NCI-H128 (cell line): ENCODE measurements around the gene DNAJC15.
"Not testable (repeated sequence)": the region's sequence is repeated elsewhere in the genome, so short reads cannot be mapped to it uniquely, and the experiment has no call there.

Experiments used
- DNase-seq: peaks from one replicate; lab custom pipeline; 2025; ENCODE audit not compliant: unreplicated experiment; lab: John Stamatoyannopoulos, UW

The DNAJC15 gene

DNA sequence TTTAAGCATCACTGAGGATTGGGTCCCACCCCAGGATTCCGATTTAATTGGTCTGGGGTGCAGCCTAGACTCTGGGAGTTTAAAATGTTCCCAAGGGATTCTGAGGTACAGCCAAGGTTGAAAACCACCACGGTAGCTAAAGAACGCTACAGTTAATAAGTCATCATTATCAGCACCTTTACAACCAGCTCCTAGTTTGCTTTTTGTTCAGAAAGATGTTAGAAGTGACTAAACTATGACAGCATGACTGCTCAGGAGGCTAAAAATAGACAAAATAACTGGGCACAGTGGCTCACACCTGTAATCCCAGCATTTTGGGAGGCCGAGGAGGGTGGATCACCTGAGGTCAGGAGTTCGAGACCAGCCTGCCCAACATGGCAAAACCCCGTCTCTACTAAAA lies 19.7 kb upstream of the DNAJC15 start:
- no peak for DNase-seq

DNA sequence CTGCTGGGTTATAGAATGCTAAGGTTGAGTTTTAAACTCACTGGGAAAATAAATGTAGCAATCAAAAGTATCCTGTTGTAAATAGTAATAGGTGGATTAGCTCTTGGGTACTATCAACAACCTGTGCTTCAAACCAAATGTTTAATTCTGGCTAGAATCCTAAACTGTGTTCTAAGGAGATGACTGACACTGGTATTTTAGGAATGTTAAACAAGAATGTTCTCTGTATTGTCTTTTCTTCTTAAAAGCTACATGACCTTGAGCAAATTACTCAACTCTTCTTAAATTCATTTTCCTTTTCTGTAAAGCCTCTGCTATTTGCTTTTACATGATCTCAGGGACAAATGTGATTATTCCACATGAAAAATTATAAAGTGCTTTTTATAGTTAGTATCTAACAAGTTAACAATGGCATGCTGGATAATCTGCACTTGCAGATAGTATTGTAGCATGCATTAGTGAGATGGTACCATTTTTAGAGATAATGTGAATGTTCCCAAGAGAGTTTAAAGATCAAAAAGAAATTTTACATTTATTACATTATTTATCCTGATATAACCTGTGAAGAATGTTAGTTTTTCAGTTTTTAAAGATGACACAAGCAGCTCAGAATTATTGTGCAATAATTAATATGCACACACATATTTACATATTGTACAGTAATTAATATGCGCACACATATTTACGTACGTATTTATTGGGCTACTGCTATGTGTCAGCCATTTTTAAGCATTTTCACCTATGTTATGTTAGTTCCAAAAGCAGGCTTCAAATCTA lies 17.7 kb upstream of the DNAJC15 start:
- DNase-seq, result no peak

DNA sequence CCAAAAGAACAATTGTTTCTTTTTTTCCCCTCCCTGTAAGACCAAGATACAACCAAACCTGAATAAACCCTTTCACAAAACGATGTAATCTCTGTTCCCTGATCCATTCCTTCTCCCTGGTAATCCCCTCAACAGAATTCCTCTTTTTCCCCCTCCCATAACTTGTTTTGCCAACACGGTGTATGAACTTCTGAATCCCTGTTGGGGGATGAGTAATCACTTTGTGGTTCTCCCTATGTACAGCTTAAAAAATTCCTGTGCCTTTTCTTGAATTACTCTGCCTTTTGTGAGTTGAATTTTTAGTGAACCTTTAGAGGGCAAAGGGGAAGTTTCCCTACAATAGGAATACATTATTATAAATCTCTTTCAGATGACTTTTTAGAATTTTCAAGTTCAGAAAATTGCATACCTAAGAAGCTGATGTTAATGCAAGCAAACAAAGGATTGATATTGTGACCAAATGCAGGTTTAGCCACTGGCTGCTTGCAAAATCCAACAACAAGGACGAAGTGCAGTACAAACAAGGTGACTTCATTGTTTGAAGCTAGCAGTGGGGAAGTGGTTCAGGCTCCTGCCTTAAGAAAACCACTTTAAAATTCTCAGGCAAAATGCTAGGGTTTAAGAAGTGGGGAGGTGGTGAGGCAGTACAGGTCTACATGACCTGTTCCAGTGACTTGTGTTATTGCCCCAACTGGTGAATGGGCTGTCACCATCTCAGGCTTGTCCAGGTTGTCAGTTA lies 16.3 kb upstream of the DNAJC15 start:
- DNase-seq, result no peak

DNA sequence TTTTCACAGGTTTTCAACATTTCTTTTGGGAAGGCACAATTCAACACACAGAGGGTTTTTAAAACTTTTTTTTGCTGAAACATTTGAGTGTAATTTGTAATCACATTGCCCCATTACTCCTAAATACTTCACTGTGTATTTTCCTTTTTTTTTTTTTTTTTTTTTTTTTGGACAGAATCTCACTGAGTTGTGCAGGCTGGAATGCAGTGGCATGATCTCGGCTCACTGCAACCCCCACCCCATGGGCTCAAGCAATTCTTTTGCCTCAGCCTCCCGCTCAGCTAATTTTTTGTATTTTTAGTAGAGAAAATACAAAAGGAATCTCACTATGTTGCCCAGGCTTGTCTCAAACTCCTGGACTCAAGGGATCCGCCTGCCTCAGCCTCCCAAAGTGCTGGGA lies 14.8 kb upstream of the DNAJC15 start:
- DNase-seq, result no peak

DNA sequence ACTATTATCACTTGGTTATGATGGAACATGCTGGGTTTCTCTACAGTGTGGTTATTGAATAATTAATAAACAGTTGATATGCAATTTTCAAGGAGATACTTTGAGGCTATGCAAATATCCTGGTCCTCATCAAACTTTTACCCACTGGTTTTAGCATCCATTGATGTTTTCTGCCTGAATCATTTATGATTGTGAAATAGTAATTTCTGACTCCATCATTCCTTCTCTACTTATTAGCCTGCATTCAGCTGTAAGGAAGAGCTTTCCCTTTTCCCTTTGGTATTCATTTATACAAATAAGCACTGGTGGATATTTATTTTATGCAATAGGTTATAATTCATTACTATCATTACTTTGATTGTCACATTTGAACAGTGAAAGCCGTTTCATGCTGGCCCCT lies 13.9 kb upstream of the DNAJC15 start:
- no peak for DNase-seq

DNA sequence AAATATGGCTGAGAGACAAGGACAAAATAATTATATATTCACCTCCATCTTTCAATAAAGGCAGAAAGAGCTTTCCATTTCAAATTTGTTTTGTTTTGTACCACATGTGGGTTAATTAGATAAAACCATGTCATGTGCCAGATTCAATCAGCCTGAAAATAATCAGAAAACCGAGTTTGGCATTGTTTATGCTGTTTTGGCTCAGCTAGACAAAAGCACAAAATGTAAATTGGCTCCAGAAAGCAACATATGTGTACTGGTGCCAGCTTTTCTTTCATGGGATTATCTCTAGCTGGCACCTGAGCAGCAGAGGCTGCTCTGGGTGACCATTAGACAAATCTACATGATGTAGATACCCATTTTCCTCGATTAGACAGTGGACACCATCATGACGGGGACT lies 9.2 kb upstream of the DNAJC15 start:
- DNase-seq, result no peak

DNA sequence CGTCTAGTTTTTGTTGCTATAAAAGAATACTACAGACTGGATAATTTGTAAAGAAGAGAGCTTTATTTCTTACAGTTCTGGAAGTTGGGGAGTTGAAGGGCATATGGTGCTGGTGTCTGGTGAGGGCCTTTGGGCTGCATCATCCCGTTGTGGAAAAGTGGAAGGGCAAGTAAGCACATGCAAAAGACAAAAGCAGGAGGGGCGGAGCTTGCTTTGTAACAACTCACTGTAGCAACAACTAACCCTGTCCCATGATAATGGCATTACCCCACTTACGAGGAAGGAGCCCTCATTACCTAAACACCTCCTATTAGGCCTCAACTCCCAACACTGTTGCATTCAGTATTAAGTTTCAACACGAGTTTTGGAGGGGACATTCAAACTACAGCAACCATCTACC lies 7.2 kb upstream of the DNAJC15 start:
- no peak for DNase-seq

DNA sequence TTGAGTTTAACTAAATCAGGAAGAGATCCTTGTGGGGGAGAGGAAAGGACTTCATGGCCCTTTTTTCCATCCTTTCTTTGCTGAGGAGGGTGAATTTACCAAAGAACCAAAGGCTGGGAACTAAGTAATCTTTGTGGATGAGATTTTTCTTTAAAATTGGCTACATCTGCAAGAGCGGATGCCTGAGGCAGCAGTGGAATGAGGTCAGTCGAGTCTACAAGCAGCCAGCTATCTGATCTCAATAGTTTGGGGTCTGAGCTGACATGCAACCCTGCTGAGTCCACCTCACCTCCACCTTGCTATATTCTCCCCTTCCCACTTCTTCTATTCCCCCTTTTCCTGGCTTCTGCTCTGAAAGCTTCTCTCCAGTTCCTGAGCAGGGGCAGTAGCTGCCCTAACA lies 3.6 kb upstream of the DNAJC15 start:
- no peak for DNase-seq

DNA sequence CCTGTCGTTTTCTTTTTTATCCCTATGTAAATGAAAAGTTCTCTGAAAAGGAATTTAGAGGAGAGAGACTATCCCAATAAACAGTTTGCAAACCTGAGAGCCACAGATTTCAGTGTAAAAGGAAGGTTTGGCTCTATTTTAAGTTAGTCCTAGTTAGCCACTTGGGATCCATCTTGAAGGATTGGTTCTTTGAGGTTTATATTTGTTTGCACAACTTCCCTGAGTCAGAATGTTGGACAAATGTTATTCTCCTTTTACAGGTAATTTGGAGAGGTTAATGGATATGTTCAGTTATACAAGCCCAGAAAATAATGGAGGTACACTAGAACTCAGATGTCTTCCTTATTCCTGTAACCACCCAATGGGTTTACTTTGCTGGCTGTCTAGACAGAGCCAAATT lies 2.6 kb upstream of the DNAJC15 start:
- DNase-seq, result no peak

DNA sequence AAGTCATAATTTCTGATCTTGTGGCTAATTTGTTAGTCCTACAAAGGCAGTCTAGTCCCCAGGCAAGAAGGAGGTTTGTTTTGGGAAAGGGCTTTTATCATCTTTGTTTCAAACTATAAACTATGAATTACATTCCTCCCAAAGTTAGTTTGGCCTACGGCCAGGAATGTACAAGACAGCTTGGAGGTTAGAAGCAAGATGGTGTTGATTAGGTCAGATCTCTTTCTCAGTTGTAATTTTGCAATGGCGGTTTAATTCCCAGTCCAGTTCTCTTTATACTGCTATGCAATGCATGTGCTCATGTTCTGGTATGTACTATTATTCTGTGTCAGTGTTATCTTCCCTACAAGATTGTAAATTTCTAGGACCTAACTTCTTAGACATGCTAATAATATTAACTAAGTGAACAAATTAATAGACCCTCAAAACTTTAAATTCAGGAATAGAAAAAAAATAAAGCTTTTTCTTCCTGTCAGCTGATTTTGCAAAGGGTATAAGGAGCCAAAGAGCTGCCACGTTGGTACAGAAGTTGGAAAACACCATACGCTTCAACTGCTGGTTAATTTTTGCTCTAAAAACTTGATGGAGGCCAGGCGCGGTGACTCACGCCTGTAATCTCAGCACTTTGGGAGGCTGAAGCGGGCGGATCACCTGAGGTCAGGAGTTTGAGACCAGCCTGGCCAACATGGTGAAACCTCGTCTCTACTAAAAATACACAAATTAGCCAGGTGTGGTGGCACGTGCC lies 1.3 kb upstream of the DNAJC15 start:
- DNase-seq, result no peak

DNA sequence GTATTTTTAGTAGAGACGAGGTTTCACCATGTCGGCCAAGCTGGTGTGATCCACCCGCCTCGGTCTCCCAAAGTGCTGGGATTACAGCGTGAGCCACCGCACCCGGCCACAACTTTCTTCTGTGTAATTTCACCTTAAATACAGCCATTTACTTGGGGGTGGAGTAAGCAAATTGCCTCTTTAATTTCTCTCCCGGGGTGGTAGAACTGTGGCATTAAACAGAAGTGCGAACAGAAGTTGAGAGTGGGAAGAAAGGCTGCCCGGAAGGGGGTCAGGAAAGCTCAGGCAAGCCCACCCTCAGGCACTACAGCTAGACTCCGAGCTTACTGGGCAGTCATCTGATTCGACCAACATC lies 475 bp upstream of the DNAJC15 start:
- no peak for DNase-seq

DNA sequence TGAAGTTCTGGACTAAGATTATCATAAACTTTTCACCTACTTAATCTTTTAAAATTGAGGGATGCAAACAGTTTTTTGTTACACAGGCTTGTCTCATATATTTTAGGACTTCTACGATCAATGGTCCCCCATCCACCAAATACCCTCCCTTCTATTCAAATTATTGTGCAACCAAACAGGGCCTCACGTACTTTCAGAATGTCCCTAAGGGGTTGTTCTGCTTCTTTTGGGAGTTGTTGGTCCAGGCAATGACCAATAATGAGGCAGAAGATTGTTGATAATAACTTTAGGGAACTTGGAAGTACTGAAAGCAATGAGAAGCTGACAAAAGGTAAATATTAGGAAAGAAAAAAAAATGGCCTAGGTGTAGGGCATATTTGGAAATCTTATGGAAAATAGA lies 2.9 kb downstream of the DNAJC15 start:
- no peak for DNase-seq

DNA sequence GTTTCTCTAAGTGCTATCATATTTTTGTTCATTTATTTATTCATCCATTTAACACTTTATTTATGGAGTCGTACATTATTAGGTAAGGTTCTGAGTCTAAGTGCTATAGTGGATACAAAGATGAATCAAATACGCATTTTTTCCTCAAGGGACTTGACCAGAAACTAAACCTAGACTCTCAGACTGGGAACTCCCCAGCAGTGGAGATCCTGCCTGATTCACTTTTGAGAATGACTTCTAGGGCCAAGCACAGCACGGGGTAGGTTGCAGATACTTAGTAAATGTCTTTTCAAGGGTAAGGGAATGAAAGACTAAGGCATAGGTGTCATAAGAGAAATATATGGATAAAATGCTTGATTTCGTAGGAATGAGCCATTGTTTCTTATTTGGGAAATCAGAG lies 7.2 kb downstream of the DNAJC15 start:
- DNase-seq, result no peak

DNA sequence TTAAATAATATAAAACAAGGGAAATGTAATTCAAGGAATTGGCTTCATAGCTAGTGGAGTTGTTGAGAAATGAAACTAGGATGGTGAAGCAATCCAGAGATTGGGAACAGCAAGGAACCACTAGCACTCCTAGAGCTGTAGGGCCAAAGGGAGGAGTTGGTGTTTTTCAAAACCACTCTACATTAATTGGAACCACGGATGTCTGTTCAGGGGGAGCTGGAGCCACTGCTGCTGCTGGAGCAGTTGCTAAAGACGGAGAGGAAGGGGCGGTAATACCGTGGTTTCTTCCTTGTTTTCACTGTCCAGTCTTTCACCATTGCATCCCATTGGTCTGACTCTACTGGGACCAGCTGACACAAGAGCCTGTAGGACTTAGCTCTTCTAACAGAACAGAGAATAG lies 8.5 kb downstream of the DNAJC15 start:
- DNase-seq, result no peak

DNA sequence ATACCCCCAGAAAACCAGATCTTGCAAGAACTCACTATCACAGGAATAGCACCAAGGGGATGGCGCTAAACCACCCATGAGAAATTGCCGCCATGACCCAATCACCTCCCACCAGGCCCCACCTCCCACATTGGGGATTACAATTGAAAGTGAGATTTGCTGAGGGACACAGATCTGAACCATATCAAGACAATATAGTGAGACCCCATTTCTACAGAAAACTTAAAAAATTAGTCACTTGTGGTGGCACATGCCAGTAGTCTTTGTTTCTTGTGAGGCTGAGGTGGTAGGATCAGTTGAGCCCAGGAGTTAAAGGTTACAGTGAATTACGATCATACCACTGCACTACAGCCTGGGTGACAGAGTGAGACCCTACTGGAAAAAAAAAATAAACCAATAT lies 9.7 kb downstream of the DNAJC15 start:
- no peak for DNase-seq

DNA sequence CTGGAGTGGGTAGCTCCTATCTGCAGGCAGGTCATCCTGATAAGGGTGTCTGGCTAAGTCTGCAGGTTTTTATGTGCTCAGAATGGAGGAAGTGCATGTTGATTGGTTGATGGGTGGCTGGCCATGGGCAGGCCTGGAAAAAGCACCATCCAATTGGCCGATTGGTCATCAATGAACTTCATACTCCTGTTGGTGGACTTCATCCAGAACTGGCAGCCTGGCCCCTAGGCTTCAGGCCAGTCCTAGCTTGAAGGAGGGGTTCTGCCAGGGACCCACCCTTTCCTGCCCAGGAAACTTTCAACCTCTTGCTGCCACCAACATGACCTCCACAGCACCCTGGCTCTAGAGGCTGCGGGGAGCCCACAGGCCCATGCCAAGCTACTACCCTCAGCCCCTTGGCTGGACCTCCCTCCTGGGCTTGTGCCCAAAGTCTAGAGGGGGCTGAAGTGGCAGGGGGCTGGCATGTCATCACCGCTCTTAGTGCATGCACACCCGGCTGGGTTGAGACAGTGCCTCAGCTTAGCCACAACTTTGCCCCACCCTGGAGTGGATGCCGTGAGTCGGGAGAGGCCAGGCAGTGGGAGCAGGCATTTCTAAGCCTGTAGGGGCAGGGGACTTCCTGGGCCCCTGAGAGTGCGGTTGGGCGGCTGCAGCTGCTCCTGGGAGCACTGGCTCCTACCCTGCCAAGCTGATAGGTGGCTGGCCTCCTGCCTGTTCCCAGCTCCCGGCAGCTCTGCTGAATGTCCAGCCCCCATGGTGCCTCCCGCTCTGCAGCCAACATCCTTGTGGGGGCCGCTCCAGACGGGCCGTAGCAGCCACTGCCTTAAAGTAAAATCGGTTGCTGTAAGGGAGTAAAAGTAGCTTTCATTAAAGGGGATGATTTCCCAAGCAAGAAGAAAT lies 13.2 kb downstream of the DNAJC15 start:
- no peak for DNase-seq

DNA sequence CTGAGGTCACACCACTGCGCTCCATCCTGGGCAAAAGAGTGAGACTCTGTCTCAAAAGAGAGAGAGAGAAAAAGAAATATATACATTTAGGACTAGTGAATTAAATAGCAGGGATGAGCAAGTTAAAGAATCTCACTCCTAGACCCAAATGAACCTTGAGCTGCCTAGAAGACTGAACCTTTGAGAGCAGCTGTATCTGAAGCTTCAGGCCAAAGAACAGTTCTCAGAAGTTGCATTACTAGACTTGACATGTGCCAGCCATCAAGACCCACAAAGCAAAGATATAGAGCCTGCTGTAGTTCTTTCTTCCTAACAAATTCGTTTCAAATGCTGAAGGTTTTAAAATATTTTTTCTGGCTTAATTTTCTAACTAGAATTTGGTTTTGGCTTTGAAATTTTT lies 16.6 kb downstream of the DNAJC15 start:
- no peak for DNase-seq

DNA sequence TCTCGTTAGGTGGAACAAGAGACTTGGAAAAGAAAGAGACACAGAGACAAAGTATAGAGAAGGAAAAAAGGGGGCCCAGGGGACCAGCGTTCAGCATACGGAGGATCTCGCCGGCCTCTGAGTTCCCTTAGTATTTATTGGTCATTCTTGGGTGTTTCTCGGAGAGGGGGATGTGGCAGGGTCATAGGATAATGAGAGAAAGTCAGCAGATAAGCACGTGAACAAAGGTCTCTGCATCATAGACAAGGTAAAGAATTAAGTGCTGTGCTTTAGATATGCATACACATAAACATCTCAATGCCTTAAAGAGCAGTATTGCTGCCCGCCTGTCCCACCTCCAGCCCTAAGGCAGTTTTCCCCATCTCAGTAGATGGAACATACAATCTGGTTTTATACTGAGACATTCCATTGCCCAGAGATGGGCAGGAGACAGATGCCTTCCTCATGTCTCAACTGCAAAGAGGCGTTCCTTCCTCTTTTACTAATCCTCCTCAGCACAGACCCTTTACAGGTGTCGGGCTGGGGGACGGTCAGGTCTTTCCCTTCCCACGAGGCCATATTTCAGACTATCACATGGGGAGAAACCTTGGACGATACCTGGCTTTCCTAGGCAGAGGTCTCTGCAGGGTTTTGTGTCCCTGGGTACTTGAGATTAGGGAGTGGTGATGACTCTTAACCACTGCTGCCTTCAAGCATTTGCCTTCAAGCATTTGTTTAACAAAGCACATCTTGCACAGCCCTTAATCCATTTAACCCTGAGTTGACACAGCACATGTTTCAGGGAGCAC lies 17.4 kb downstream of the DNAJC15 start:
- DNase-seq, result not testable (repeated sequence)

DNA sequence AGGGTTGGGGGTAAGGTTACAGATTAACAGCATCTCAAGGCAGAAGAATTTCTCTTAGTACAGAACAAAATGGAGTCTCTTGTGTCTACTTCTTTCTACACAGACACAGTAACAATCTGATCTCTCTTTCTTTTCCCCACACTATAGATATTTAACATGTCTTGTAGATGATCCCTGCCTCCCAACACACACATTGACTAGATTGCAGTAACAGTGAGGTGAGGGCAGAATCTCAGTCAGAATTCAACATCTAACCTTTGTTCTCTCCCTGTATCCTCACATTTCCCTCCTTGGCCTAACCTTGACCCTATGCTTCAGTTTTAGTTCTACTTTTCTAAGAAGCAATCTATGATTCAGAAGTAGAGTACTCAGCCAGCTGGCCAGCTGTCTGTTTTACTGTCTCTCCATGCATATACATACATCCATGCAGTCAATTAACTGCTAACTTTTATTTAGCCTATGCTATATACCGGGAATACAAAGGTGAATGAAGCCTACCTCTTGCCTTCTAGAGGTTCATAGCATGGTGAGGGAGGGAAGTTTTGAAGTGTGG lies 18.1 kb downstream of the DNAJC15 start:
- no peak for DNase-seq

DNA sequence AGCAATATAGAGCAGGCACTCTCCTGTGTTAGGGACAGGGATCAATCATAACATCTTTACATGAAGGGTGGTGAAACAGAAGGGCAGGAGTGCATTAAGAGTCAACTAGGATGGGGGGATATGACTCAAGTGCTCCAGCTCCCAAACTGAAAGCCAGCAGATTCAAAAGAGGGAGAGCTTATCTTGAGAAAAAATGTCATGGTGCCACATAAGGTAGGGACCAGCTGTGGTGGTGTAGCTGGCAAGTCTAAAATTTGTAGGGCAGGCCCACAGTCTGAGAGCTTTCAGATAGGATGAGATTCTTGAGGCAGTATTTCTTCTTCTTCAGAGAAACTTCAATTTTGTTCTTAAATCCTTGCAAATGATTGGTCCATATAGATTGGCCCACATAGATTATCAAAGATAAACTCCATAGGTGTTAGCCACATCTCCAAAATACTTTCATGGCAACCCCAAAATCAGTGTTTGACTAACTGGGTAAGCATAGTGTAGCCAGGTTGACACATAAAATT lies 19.1 kb downstream of the DNAJC15 start:
- DNase-seq, result no peak
